ENCODE measurements around the gene LRRC71. TPM values are rescaled to one million over a fixed set of nuclear protein-coding genes. Genes with fewer than 3 reads are reported as not detected.

LRRC71 gene
- total RNA-seq, 1 experiment from 2014 or later, result 0.22 TPM

DNA sequence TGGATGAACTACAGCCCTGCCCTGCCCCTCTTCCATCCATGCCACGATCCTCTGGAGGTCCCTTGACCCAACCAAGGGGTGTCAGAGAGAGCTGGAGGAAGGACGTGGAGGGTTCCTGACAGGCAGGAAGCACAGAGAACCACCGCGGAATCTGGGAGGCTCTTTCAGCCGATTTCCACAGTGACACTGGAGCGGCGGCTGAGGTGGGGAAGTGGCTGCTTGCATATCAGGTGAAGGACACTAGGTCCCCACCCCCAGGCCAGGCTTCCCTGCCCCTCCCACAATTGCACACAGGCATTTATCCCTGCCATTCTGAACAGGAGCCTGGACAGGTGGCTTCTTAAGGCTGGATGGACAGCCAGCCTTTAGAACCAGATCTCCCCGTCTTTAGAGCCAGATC is 17.5 kb downstream of the LRRC71 start:
- Mint-ChIP-seq H3K36me3 (peaks cover 35% of the 10 kb centered on the region), H3K27me3 (ENCODE audit: low read depth) (no peaks in the 10 kb centered on the region), H3K4me3 (no peak overlapping the region), H3K9me3 (no peaks in the 10 kb centered on the region), H3K27ac (no peak overlapping the region), H3K4me1 (peaks cover 15% of the 10 kb centered on the region)
- no peak for TF ChIP-seq FOXP4 (CRISPR knock-in tag; IDR thresholded peaks at IDR 0.05)
- no peak for TF ChIP-seq PRRX2 (CRISPR knock-in tag; IDR thresholded peaks at IDR 0.05)
- TF ChIP-seq, protein P1, sequence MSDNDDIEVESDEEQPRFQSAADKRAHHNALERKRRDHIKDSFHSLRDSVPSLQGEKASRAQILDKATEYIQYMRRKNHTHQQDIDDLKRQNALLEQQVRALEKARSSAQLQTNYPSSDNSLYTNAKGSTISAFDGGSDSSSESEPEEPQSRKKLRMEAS (CRISPR knock-in tag; IDR thresholded peaks at IDR 0.05), result no peak
- TF ChIP-seq ETV6 (CRISPR knock-in tag; IDR thresholded peaks at IDR 0.05), result no peak
- no peak for TF ChIP-seq JUN (CRISPR knock-in tag; IDR thresholded peaks at IDR 0.05)
- no peak for TF ChIP-seq ZNF232 (CRISPR knock-in tag; IDR thresholded peaks at IDR 0.05)
- TF ChIP-seq, protein P2, sequence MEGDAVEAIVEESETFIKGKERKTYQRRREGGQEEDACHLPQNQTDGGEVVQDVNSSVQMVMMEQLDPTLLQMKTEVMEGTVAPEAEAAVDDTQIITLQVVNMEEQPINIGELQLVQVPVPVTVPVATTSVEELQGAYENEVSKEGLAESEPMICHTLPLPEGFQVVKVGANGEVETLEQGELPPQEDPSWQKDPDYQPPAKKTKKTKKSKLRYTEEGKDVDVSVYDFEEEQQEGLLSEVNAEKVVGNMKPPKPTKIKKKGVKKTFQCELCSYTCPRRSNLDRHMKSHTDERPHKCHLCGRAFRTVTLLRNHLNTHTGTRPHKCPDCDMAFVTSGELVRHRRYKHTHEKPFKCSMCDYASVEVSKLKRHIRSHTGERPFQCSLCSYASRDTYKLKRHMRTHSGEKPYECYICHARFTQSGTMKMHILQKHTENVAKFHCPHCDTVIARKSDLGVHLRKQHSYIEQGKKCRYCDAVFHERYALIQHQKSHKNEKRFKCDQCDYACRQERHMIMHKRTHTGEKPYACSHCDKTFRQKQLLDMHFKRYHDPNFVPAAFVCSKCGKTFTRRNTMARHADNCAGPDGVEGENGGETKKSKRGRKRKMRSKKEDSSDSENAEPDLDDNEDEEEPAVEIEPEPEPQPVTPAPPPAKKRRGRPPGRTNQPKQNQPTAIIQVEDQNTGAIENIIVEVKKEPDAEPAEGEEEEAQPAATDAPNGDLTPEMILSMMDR (IDR thresholded peaks at IDR 0.05), result no peak
- TF ChIP-seq FOXK1 (CRISPR knock-in tag; IDR thresholded peaks at IDR 0.05), result no peak
- TF ChIP-seq ZSCAN18 (CRISPR knock-in tag; IDR thresholded peaks at IDR 0.05), result no peak
- TF ChIP-seq ZNF512 (CRISPR knock-in tag; IDR thresholded peaks at IDR 0.05; ENCODE audit: borderline replicate concordance), result no peak
- TF ChIP-seq JAZF1 (CRISPR knock-in tag; IDR thresholded peaks at IDR 0.05), result no peak
- no peak for TF ChIP-seq NR2C2 (CRISPR knock-in tag; IDR thresholded peaks at IDR 0.05)
- no peak for TF ChIP-seq SMAD3 (CRISPR knock-in tag; IDR thresholded peaks at IDR 0.05; ENCODE audit: borderline replicate concordance)
- TF ChIP-seq FOXJ3 (CRISPR knock-in tag; IDR thresholded peaks at IDR 0.05; ENCODE audit: borderline replicate concordance), result no peak
- no peak for TF ChIP-seq ESRRA (CRISPR knock-in tag; IDR thresholded peaks at IDR 0.05; ENCODE audit: borderline replicate concordance)
- TF ChIP-seq SP1 (CRISPR knock-in tag; conservative IDR thresholded peaks at IDR 0.05), result no peak
- TF ChIP-seq, protein P3, sequence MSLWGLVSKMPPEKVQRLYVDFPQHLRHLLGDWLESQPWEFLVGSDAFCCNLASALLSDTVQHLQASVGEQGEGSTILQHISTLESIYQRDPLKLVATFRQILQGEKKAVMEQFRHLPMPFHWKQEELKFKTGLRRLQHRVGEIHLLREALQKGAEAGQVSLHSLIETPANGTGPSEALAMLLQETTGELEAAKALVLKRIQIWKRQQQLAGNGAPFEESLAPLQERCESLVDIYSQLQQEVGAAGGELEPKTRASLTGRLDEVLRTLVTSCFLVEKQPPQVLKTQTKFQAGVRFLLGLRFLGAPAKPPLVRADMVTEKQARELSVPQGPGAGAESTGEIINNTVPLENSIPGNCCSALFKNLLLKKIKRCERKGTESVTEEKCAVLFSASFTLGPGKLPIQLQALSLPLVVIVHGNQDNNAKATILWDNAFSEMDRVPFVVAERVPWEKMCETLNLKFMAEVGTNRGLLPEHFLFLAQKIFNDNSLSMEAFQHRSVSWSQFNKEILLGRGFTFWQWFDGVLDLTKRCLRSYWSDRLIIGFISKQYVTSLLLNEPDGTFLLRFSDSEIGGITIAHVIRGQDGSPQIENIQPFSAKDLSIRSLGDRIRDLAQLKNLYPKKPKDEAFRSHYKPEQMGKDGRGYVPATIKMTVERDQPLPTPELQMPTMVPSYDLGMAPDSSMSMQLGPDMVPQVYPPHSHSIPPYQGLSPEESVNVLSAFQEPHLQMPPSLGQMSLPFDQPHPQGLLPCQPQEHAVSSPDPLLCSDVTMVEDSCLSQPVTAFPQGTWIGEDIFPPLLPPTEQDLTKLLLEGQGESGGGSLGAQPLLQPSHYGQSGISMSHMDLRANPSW (CRISPR knock-in tag; conservative IDR thresholded peaks at IDR 0.05; ENCODE audit: low read depth), result no peak
- TF ChIP-seq TEAD4 (CRISPR knock-in tag; IDR thresholded peaks at IDR 0.05), result no peak
- TF ChIP-seq, protein P4, sequence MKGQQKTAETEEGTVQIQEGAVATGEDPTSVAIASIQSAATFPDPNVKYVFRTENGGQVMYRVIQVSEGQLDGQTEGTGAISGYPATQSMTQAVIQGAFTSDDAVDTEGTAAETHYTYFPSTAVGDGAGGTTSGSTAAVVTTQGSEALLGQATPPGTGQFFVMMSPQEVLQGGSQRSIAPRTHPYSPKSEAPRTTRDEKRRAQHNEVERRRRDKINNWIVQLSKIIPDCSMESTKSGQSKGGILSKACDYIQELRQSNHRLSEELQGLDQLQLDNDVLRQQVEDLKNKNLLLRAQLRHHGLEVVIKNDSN (CRISPR knock-in tag; IDR thresholded peaks at IDR 0.05), result no peak
- TF ChIP-seq E2F4 (CRISPR knock-in tag; IDR thresholded peaks at IDR 0.05; ENCODE audit: borderline replicate concordance, low read depth), result no peak
- ATAC-seq, result no peak
- CTCF ChIA-PET, result interaction anchor here (1.1 to 2.2 kb wide), 3 partner anchors 10 to 136 kb away, joined by 3 to 7 read pairs (median 6); no protein-coding TSS in a partner anchor
- POLR2A ChIA-PET, result no interaction called here
- DNase-seq (ENCODE audit: low spot score), result no peak
